ENCODE measurements around the gene TRABD2A.

DNA sequence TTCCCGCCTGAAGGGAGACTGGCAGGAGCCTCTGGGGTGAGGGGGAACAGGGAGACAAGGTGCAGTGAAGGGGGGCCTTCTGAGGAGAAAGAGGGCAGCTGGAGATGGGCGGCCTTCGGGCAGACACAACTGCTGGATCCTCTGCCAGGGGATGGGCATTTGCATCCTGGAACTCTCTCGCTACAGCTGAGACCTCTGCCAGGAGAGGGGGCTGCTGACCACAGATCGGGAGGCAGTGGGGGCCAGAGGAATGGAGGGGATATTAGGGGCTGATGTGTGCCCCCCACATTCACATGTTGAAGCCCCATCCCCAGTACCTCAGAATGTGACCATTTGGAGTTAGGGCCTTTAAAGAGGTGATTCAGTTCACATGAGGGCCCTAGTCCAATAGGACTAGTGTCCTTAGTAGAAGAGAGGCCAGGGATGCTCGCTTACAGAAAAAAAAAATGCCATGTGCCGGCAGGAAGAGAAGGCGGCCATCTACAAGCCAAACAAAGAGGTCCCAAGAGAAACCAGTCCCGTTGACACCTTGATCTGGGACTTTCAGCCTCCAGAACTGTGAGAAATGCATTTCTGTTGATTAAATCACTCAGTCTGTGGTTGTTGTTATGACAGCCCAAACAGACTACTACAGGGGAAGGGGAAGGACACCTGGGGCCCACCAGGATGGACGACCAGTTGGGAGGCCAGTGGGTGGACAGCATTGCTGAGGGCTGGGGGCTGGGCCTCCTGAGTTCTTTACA, 50.0 kb downstream of the TRABD2A start:
- TF ChIP-seq EZH2phosphoT487 (IDR thresholded peaks at IDR 0.05; ENCODE audit: borderline replicate concordance) (no peak), CTCF (conservative IDR thresholded peaks at IDR 0.05; ENCODE audit: low read length) (no peak)

Measured in Loucy (cell line).